Panc1 (cell line): ENCODE data around the gene KCNMA1. TPM values are rescaled to one million over a fixed set of nuclear protein-coding genes. Genes with fewer than 3 reads are reported as not detected.
A peak's percentile ranks its signal among the peaks of the same experiment; 100 is the strongest.

Source experiments
- ATAC-seq: fragments of 200-7000 bp; cut with Tn5 transposase; 2 replicates; pipeline ENCODE4 v1.9.1; 2020; ENCODE audit warnings: mild to moderate bottlenecking, moderate library complexity
- BruUV-seq: library from RNA; stranded (reverse); fragments of 400-500 nt; replicated peaks from 2 replicates; lab custom pipeline; 2021; lab: Mats Ljungman, UMichigan
- CTCF ChIA-PET: fragments of 300-600 bp; sonication (Branson Sonifier 250); formaldehyde crosslinking; loops from one replicate; lab custom pipeline; 2022; ENCODE audit warnings: antibody characterized with exemption; lab: Charles Lee
- POLR2A ChIA-PET: fragments of 300-600 bp; sonication (Branson Sonifier 250); formaldehyde crosslinking; loops from one replicate; lab custom pipeline; 2022; ENCODE audit warnings: antibody characterized with exemption; lab: Charles Lee
- DNase-seq: peaks from one replicate; pipeline ENCODE4 v3.0.0-alpha.2; 2010; ENCODE audit warnings: low read depth, low spot score
- H3K27ac ChIP-seq: 2 replicates; pipeline ENCODE4 v1.5.1; 2011; ENCODE audit warnings: mild to moderate bottlenecking, low read length, inconsistent platforms
- H3K27me3 ChIP-seq: fragments of 200-500 bp; sonication (Bioruptor generic); 2 replicates; pipeline ENCODE4 v1.6.0; 2014; ENCODE audit warnings: low read length, inconsistent platforms; ENCODE audit not compliant: control insufficient read depth, insufficient read depth
- H3K36me3 ChIP-seq: fragments of 200-500 bp; sonication (Bioruptor generic); 2 replicates; pipeline ENCODE4 v1.5.1; 2014; ENCODE audit warnings: inconsistent platforms, mild to moderate bottlenecking, low read length, moderate library complexity; ENCODE audit not compliant: control insufficient read depth, insufficient read depth
- H3K4me1 ChIP-seq: 2 replicates; pipeline ENCODE4 v1.5.1; 2011; ENCODE audit warnings: inconsistent platforms, mild to moderate bottlenecking, low read length, moderate library complexity; ENCODE audit not compliant: control insufficient read depth, insufficient read depth
- H3K4me3 ChIP-seq, 2 experiments: 2 replicates each; pipeline ENCODE4 v1.5.1; 2011 to 2012; ENCODE audit warnings: low read depth in 2 of 2, low read length in 2 of 2, mild to moderate bottlenecking in 2 of 2, inconsistent platforms in 1 of 2, moderate library complexity in 1 of 2
- H3K9me3 ChIP-seq: fragments of 200-500 bp; sonication (Bioruptor generic); 2 replicates; pipeline ENCODE4 v1.5.1; 2014; ENCODE audit warnings: low read depth, mild to moderate bottlenecking, inconsistent platforms, low read length, moderate library complexity; ENCODE audit not compliant: control insufficient read depth, insufficient read depth
- POLR2AphosphoS5 ChIP-seq: IDR thresholded peaks from 2 replicates; pipeline ENCODE4 v1.6.1; 2012; ENCODE audit warnings: mild to moderate bottlenecking, low read depth, low read length, moderate library complexity
- REST ChIP-seq, 2 experiments: IDR thresholded peaks; 2 replicates each; pipeline ENCODE4 v1.6.1; 2011 to 2012; ENCODE audit warnings: low read depth in 2 of 2, control low read depth in 1 of 2, low read length in 1 of 2, mild to moderate bottlenecking in 1 of 2, moderate library complexity in 1 of 2; ENCODE audit not compliant: insufficient read depth in 1 of 2
- SIN3A ChIP-seq: IDR thresholded peaks from 2 replicates; pipeline ENCODE4 v1.6.1; 2012; ENCODE audit warnings: low read depth, mild to moderate bottlenecking, low read length, moderate library complexity, borderline replicate concordance; ENCODE audit not compliant: insufficient read depth
- TCF7L2 ChIP-seq: IDR thresholded peaks from 2 replicates; pipeline ENCODE4 v1.6.1; 2011; ENCODE audit warnings: mild to moderate bottlenecking, low read depth, low read length, inconsistent platforms
- in situ Hi-C: cut with HindIII; loops from 2 replicates; pipeline ENCODE4 v1.10.0; 2016; ENCODE audit warnings: low sequenced_read_pairs, low pct_unique_long_range_greater_than_20kb
- intact Hi-C: fragments of 100-400 bp; cut with micrococcal nuclease; formaldehyde crosslinking; loops from one replicate; pipeline ENCODE4 v1.10.0; 2022; ENCODE audit not compliant: unreplicated experiment
- total RNA-seq: library from RNA; stranded (reverse); gene quantifications from one replicate; pipeline ENCODE4 v1.2.1, GENCODE V29; 2021; ENCODE audit not compliant: unreplicated experiment
- TF ChIP-seq, protein P1 (sequence below): fragments of 450-650 bp; IDR thresholded peaks from 2 replicates; pipeline ENCODE4 v1.5.1; 2017; ENCODE audit warnings: mild to moderate bottlenecking

Gene KCNMA1
- total RNA-seq, 1 experiment from 2014 or later, result 91.9 TPM

DNA sequence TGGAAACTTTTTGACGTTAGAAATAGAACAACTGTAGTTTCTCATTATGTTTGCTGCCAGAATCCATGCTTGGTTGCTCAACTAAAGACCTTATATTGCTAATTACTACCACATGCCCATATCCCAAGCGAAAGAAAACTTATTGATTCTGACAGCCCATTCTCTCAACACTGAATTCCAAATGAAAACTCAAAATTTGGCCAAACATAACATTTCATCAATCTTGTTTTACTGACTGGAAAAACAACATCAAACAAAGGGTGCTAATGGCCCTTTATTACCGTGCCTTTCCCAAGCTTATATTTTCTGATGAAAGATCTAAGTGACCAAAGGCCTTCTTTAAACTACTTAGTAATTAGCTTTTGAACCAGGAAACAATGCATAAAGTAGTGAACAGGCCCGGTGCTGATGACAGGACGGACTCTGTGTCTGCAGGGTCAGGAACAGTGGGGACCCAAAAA is 531.8 kb downstream of the KCNMA1 start:
- no TSS peak for BruUV-seq
- ATAC-seq (no peak), DNase-seq (no peak)
- H3K27me3 ChIP-seq, result no peaks in the 10 kb centered on the region
- in situ Hi-C loops (no loop called here), intact Hi-C loops (no loop called here)
- ChIA-PET CTCF (no interaction called here), POLR2A (no interaction called here)
- no peak overlapping the region for H3K27ac ChIP-seq
- no peak overlapping the region for H3K4me3 ChIP-seq
- H3K36me3 ChIP-seq, result no peaks in the 10 kb centered on the region
- TF ChIP-seq, protein P1, sequence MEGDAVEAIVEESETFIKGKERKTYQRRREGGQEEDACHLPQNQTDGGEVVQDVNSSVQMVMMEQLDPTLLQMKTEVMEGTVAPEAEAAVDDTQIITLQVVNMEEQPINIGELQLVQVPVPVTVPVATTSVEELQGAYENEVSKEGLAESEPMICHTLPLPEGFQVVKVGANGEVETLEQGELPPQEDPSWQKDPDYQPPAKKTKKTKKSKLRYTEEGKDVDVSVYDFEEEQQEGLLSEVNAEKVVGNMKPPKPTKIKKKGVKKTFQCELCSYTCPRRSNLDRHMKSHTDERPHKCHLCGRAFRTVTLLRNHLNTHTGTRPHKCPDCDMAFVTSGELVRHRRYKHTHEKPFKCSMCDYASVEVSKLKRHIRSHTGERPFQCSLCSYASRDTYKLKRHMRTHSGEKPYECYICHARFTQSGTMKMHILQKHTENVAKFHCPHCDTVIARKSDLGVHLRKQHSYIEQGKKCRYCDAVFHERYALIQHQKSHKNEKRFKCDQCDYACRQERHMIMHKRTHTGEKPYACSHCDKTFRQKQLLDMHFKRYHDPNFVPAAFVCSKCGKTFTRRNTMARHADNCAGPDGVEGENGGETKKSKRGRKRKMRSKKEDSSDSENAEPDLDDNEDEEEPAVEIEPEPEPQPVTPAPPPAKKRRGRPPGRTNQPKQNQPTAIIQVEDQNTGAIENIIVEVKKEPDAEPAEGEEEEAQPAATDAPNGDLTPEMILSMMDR, result no peak
- TF ChIP-seq SIN3A, result no peak
- TF ChIP-seq REST (IDR thresholded peaks at IDR 0.05; ENCODE audit: insufficient read depth in 1 of 2, low read depth in 2 of 2, low read length in 1 of 2), result no peak
- no peak for TF ChIP-seq POLR2AphosphoS5
- no peak for TF ChIP-seq TCF7L2
- no peaks in the 10 kb centered on the region for H3K9me3 ChIP-seq
- H3K4me1 ChIP-seq, result no peaks in the 10 kb centered on the region

- H3K36me3 ChIP-seq, result no peaks in the 10 kb centered on the region
- in situ Hi-C loops (no loop called here), intact Hi-C loops (no loop called here)
- BruUV-seq, result no TSS peak
- H3K27ac ChIP-seq, result no peak overlapping the region
- ATAC-seq, result 0 out of 2 replicates have a peak, but pooled peaks have one; percentile 41
- no peaks in the 10 kb centered on the region for H3K4me1 ChIP-seq
- H3K27me3 ChIP-seq, result no peaks in the 10 kb centered on the region
- DNase-seq, result no peak
- H3K4me3 ChIP-seq, result no peak overlapping the region
- H3K9me3 ChIP-seq, result no peaks in the 10 kb centered on the region
- TF ChIP-seq REST (IDR thresholded peaks at IDR 0.05; ENCODE audit: insufficient read depth in 1 of 2, low read depth in 2 of 2, low read length in 1 of 2) (no peak), POLR2AphosphoS5 (no peak), SIN3A (no peak), TCF7L2 (no peak)
- TF ChIP-seq, protein P1, result no peak
- CTCF ChIA-PET, result no interaction called here
- POLR2A ChIA-PET, result interaction anchor here (0.5 kb wide), 1 partner anchor 106 kb away, joined by 3 read pairs; no protein-coding TSS in a partner anchor
Observed at GRCh38 chr10:77104459-77104980, 533.1 kb downstream of the KCNMA1 start.
